ENCODE results near the gene NRXN3. TPM values are rescaled to one million over a fixed set of nuclear protein-coding genes. Genes with fewer than 3 reads are reported as not detected.

NRXN3 gene
- total and polyA plus RNA-seq, 11 donors, result 0.19 to 2.2 (median 1.1) TPM

DNA sequence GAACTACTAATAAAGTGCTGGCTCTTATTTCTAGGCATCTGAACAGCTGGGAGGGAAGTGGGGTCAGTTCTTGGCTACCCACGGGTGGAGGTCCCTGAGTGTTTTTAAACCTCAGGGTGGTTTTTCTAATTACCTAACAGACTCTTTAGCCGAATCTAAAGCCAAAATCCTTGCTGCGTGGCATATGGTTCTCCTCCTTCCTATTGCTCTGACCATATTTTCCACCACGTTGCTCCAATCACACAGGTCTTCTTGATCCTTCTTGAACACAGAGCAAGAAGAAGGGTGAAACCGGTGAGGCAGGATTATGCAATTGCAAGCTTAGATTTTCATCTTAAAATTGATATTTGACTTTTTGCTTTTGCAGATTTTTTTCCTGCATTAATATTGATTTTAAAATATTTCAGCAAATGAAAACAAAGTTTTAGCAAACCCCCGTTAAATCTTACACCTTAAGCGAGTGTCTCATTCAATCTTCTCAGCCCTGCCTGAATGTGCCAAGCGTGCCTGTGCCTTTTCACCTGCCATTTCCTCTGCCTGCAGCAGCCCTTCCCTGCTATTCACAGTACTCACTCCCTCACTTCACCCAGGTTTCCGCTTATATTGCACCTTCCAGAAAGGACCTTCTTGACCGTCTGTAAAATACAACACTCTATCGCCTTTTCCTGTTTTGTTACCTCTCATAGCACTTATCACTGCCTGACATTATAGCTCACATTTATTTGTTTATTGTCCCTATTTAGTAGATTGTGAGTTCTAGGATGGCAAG lies 1535.1 kb downstream of the NRXN3 start:
- no peak for DNase-seq
- Histone ChIP-seq H3K9me3 (no peaks in the 10 kb centered on the region), H3K4me3 (no peak overlapping the region), H3K36me3 (no peaks in the 10 kb centered on the region), H3K27me3 (no peaks in the 10 kb centered on the region), H3K27ac (no peak overlapping the region), H3K4me1 (no peaks in the 10 kb centered on the region)
- 72 to 77% (median 74%) methylated on average over 11 of the region's 11 CpGs for WGBS, 4 donors
- no peak for ATAC-seq
- intact Hi-C loops (cut with DNase I), result no loop called here
- TF ChIP-seq POLR2A (IDR thresholded peaks at IDR 0.05) (no peak), CTCF (IDR thresholded peaks at IDR 0.05) (no peak)

DNA sequence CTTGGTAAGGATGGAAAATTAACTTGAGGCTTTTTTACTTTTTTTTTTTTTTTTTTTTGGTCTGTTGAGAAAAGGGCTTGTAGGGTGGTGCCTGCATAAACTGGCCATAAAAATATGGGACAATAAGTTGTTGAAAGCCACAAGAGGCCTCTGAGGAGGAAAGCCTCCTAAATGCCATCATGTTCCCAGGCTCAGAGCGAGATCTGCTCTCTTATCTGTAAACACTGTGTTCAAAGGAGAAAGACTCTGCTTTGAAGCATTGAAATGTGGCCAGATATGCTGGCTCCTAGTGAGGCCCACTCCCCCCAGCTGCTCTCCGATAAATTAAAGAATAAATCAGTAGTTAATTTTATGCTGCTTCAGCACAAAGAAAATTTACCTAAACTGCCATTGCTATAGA lies 1536.2 kb downstream of the NRXN3 start:
- no peak for TF ChIP-seq CTCF (IDR thresholded peaks at IDR 0.05)
- no peak for TF ChIP-seq POLR2A (IDR thresholded peaks at IDR 0.05)
- Histone ChIP-seq H3K9me3 (no peaks in the 10 kb centered on the region), H3K27me3 (no peaks in the 10 kb centered on the region), H3K27ac (no peak overlapping the region), H3K36me3 (no peaks in the 10 kb centered on the region), H3K4me3 (no peak overlapping the region), H3K4me1 (no peaks in the 10 kb centered on the region)
- WGBS, 4 donors, result 38 to 42% (median 41%) methylated on average over 2 of the region's 2 CpGs
- ATAC-seq (no peak), DNase-seq (no peak)
- intact Hi-C loops (cut with DNase I), result no loop called here

GRCh38 chr14:79708426-79709388 lies 1538.5 kb downstream of the NRXN3 start:
- Histone ChIP-seq H3K27ac (no peak overlapping the region), H3K27me3 (no peaks in the 10 kb centered on the region), H3K9me3 (no peaks in the 10 kb centered on the region), H3K4me1 (no peaks in the 10 kb centered on the region), H3K36me3 (no peaks in the 10 kb centered on the region), H3K4me3 (no peak overlapping the region)
- DNase-seq (no peak), ATAC-seq (no peak)
- 47 to 54% (median 51%) methylated on average over 9 of the region's 9 CpGs for WGBS, 4 donors
- intact Hi-C loops (cut with DNase I), result no loop called here
- no peak for TF ChIP-seq CTCF (IDR thresholded peaks at IDR 0.05)
- TF ChIP-seq POLR2A (IDR thresholded peaks at IDR 0.05), result no peak

- Histone ChIP-seq H3K27me3 (no peaks in the 10 kb centered on the region), H3K4me3 (no peak overlapping the region)
- intact Hi-C loops (cut with DNase I), result no loop called here
Observed at GRCh38 chr14:79709573-79709972, 1539.4 kb downstream of the NRXN3 start.

More at GRCh38 chr14:79709573-79709972, 1539.4 kb downstream of the NRXN3 start:
- Histone ChIP-seq H3K9me3 (no peaks in the 10 kb centered on the region), H3K4me1 (no peaks in the 10 kb centered on the region), H3K27ac (no peak overlapping the region), H3K36me3 (no peaks in the 10 kb centered on the region)
- DNase-seq (no peak), ATAC-seq (no peak)
- WGBS, 4 donors, result 66 to 71% (median 67%) methylated on average over 3 of the region's 3 CpGs
- no peak for TF ChIP-seq POLR2A (IDR thresholded peaks at IDR 0.05)
- TF ChIP-seq CTCF (IDR thresholded peaks at IDR 0.05), result no peak

All from heart left ventricle (tissue), 16 donors.